K562 (cell line): ENCODE data around the gene ZNF74. TPM values are rescaled to one million over a fixed set of nuclear protein-coding genes. Genes with fewer than 3 reads are reported as not detected.
A peak's percentile ranks its signal among the peaks of the same experiment; 100 is the strongest.
"Not testable (repeated sequence)": the region's sequence is repeated elsewhere in the genome, so short reads cannot be mapped to it uniquely, and the experiment has no call there.

Source experiments
- ATAC-seq: fragments of 200-7000 bp; cut with Tn5 transposase; 3 replicates; pipeline ENCODE4 v1.9.1; 2020; ENCODE audit warnings: moderate library complexity
- BruUV-seq: library from RNA; stranded (reverse); fragments of 400-500 nt; replicated peaks from 2 replicates; lab custom pipeline; 2021; lab: Mats Ljungman, UMichigan
- CTCF ChIA-PET: fragments of 300-600 bp; formaldehyde crosslinking; extraction: SDS; loops from one replicate; lab custom pipeline; 2021; ENCODE audit warnings: low intra/inter-chr PET ratio; lab: Yijun Ruan, JAX
- POLR2A ChIA-PET: fragments of 300-600, 350-650 bp; sonication (Branson Sonifier 250); formaldehyde crosslinking; extraction: SDS; loops from one replicate; lab custom pipeline; 2021; ENCODE audit warnings: antibody characterized with exemption, inconsistent platforms; lab: Yijun Ruan, JAX
- DNase-seq, 4 experiments: peaks; one replicate each; pipeline versions ENCODE4 v3.0.0 to v3.0.0-alpha.2; 2011 to 2018; ENCODE audit warnings: low spot score in 3 of 4, mixed read lengths in 3 of 4; ENCODE audit errors: extremely low read depth in 1 of 4
- FAIRE-seq: peaks from 2 replicates; lab custom pipeline; 2011; peaks lifted over from hg19 to GRCh38; lab: Jason Lieb, UNC
- H2AFZ ChIP-seq: 2 replicates; pipeline ENCODE4 v1.6.0; 2011; ENCODE audit warnings: low read depth, low read length, control low read depth, inconsistent platforms
- H3K27ac ChIP-seq: fragments of 200-600 bp; 3 replicates; pipeline ENCODE4 v1.8.0; 2011; ENCODE audit warnings: low read depth, mild to moderate bottlenecking, control low read depth, inconsistent platforms, low read length, moderate library complexity, mixed read lengths; ENCODE audit errors: extremely low read depth
- H3K27me3 ChIP-seq, 2 experiments: fragments of 300-600 bp in 1 of 2; 2 replicates in 1 of 2; 3 replicates in 1 of 2; pipeline versions ENCODE4 v1.6.0 to v1.8.0; 2011; ENCODE audit warnings: inconsistent platforms in 2 of 2, low read length in 2 of 2, mild to moderate bottlenecking in 1 of 2, mixed read lengths in 1 of 2, moderate library complexity in 1 of 2; ENCODE audit not compliant: control insufficient read depth in 2 of 2, insufficient read depth in 2 of 2
- H3K36me3 ChIP-seq: fragments of 300-600 bp; 3 replicates; pipeline ENCODE4 v1.8.0; 2011; ENCODE audit warnings: mild to moderate bottlenecking, low read length, inconsistent platforms; ENCODE audit not compliant: control insufficient read depth, insufficient read depth
- H3K4me1 ChIP-seq, 2 experiments: fragments of 200-600 bp in 1 of 2; replicated peaks in 1 of 2; 2 replicates in 1 of 2; 3 replicates in 1 of 2; pipeline versions ENCODE4 v1.5.1 to v1.8.0; 2011; ENCODE audit warnings: inconsistent platforms in 2 of 2, low read length in 2 of 2, mild to moderate bottlenecking in 1 of 2, mixed read lengths in 1 of 2, moderate library complexity in 1 of 2; ENCODE audit not compliant: control insufficient read depth in 2 of 2, insufficient read depth in 2 of 2
- H3K4me2 ChIP-seq: 2 replicates; pipeline ENCODE4 v1.6.1; 2011; ENCODE audit warnings: low read length, control low read depth, inconsistent platforms, mixed read lengths; ENCODE audit not compliant: insufficient read depth
- H3K4me3 ChIP-seq: fragments of 200-600 bp; sonication (generic), shearing (Covaris generic); 2 replicates; pipeline ENCODE4 v1.5.1; 2016; ENCODE audit warnings: control low read depth, inconsistent platforms
- H3K79me2 ChIP-seq: fragments of 200-600 bp; 3 replicates; pipeline ENCODE4 v1.8.0; 2011; ENCODE audit warnings: low read length, inconsistent platforms; ENCODE audit not compliant: control insufficient read depth, insufficient read depth
- H3K9ac ChIP-seq, 2 experiments: 2 replicates each; pipeline versions ENCODE4 v1.6.0 to v1.6.1; 2011; ENCODE audit warnings: low read depth in 2 of 2, low read length in 2 of 2, control low read depth in 1 of 2, inconsistent platforms in 1 of 2, mild to moderate bottlenecking in 1 of 2, mixed read lengths in 1 of 2; ENCODE audit not compliant: insufficient read depth in 1 of 2
- H3K9me1 ChIP-seq: one replicate; pipeline ENCODE4 v1.6.0; 2011; ENCODE audit warnings: inconsistent platforms, mild to moderate bottlenecking, low read length, moderate library complexity; ENCODE audit not compliant: control insufficient read depth, insufficient read depth
- H3K9me3 ChIP-seq: replicated peaks from 2 replicates; pipeline ENCODE4 v1.5.1; 2011; ENCODE audit warnings: low read depth, low read length, inconsistent platforms; ENCODE audit not compliant: control insufficient read depth, insufficient read depth
- H4K20me1 ChIP-seq: replicated peaks from 2 replicates; pipeline ENCODE4 v1.6.1; 2011; ENCODE audit warnings: low read length, inconsistent platforms, mixed read lengths; ENCODE audit not compliant: control insufficient read depth, insufficient read depth
- CEBPB ChIP-seq: fragments of 450-650 bp; IDR thresholded peaks from 2 replicates; pipeline ENCODE4 v1.6.1; 2016; ENCODE audit warnings: missing genetic modification characterization, missing compliant biosample characterization
- NFIC ChIP-seq: fragments of 450-650 bp; IDR thresholded peaks from 2 replicates; pipeline ENCODE4 v1.6.1; 2017; ENCODE audit warnings: mild to moderate bottlenecking, inconsistent platforms
- WGBS: fragments of 100-300 bp; shearing (Covaris generic); methylation state at CpG from one replicate; pipeline ENCODE4 v1.1.6; 2016; ENCODE audit warnings: low coverage, mixed read lengths; ENCODE audit not compliant: insufficient coverage; ENCODE audit errors: missing lambda C conversion rate; 5-methylcytosine and 5-hydroxymethylcytosine counted together
- in situ Hi-C: fragments of 300-500 bp; cut with MboI; formaldehyde crosslinking; loops from 4 replicates; pipeline ENCODE4 v1.15.0; 2018; ENCODE audit warnings: inconsistent platforms, mixed read lengths
- intact Hi-C: fragments of 100-400 bp; cut with micrococcal nuclease; formaldehyde crosslinking; loops from 2 replicates; pipeline ENCODE4 v1.14.2; 2022
- polyA plus RNA-seq, 8 experiments: library from polyadenylated mRNA; depleted of rRNA in 4 of 8; stranded (reverse) in 5 of 8; unstranded in 3 of 8; fragments of >200 nt; fragmentation: Nextera tagmentation in 2 of 8; fragmentation: Illumina TruSeq in 1 of 8; extraction: Ambion mirVana in 2 of 8; extraction: Trizol in 1 of 8; gene quantifications; 2 replicates each; pipeline versions ENCODE4 v1.2.1 to v1.2.3, GENCODE V29; 2011 to 2014; ENCODE audit warnings: inconsistent platforms in 1 of 8, missing spikeins in 1 of 8
- total RNA-seq, 7 experiments: library from RNA; depleted of rRNA in 6 of 7; stranded (reverse); fragments of >200 nt in 6 of 7; fragmentation: Illumina TruSeq in 2 of 7; extraction: Trizol in 2 of 7; gene quantifications; 2 replicates each; pipeline versions ENCODE4 v1.2.1 to v1.2.3, GENCODE V29; 2011 to 2021; ENCODE audit warnings: low replicate concordance in 1 of 7

The ZNF74 gene
- total and polyA plus RNA-seq, 9 of the 15 experiments (the other 6 are each of a cell fraction or from before 2014, with no cell fraction given), result 2.4 to 53.5 (median 31.5) TPM

DNA sequence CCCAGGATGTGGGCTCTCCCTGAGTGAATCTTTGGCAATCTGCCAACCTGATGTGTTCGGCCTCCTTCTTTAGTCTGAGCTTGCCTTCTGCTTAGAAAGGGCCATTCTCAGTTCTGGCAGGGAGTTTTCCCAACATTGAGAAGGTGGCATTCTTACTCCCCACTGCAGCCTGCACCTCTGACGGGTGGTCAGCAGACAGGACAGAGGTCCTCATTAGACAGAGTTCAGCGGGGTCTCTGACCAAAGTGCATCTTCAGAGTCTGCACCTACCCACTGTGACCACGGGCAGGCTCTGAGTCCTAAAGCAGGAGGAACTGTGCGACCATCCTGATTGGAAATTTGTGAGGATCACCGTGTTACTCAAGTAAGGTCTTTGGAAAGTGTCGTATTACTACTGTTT is 47.4 kb upstream of the ZNF74 start:
- not testable (repeated sequence) for DNase-seq

GRCh38 chr22:20352536-20352935 is 41.4 kb upstream of the ZNF74 start:
- Histone ChIP-seq H3K4me1 (peaks cover 0 to 11% of the 10 kb centered on the region in 2 experiments; a peak in 1 of 5 replicates), H3K9me3 (peaks cover 10% of the 10 kb centered on the region)
- H2AFZ ChIP-seq, ATAC-seq, H3K9ac ChIP-seq, H4K20me1 ChIP-seq, H3K79me2 ChIP-seq, POLR2A ChIA-PET, H3K36me3 ChIP-seq, H3K27me3 ChIP-seq, in situ Hi-C loops, CTCF ChIA-PET, intact Hi-C loops, H3K27ac ChIP-seq, H3K9me1 ChIP-seq, BruUV-seq, H3K4me2 ChIP-seq, FAIRE-seq, H3K4me3 ChIP-seq: not testable (repeated sequence)
- TF ChIP-seq CEBPB (tag), result peak; percentile 44; the same call in 1 of the 2 replicates
- DNase-seq, result peak in 1 of 4 experiments; percentile 1
- under 1% methylated on average over 5 of the region's 6 CpGs for WGBS

More for the DNA sequence above, 47.4 kb upstream of the ZNF74 start:
- FAIRE-seq, H3K9me3 ChIP-seq, H3K4me3 ChIP-seq, H3K27me3 ChIP-seq, intact Hi-C loops, H2AFZ ChIP-seq, ATAC-seq, H3K4me1 ChIP-seq, POLR2A ChIA-PET, H3K79me2 ChIP-seq, H3K36me3 ChIP-seq, H3K4me2 ChIP-seq, H3K9ac ChIP-seq, CTCF ChIA-PET, H3K9me1 ChIP-seq, BruUV-seq, H3K27ac ChIP-seq, H4K20me1 ChIP-seq: not testable (repeated sequence)
- in situ Hi-C loops, result loop anchor here (10.0 to 25.0 kb wide), 3 partner anchors 48 to 1316 kb away; partner anchors contain the start of genes PPIL2 and ZNF74
- peak; percentile 68 for TF ChIP-seq NFIC
- WGBS, result 5% methylated on average over 3 of the region's 7 CpGs
